ENCODE measurements around the gene FAF1. TPM values are rescaled to one million over a fixed set of nuclear protein-coding genes. Genes with fewer than 3 reads are reported as not detected.

FAF1 gene
- total RNA-seq, 4 donors from 2014 or later = 25.1 to 55.7 (median 38.8) TPM

DNA sequence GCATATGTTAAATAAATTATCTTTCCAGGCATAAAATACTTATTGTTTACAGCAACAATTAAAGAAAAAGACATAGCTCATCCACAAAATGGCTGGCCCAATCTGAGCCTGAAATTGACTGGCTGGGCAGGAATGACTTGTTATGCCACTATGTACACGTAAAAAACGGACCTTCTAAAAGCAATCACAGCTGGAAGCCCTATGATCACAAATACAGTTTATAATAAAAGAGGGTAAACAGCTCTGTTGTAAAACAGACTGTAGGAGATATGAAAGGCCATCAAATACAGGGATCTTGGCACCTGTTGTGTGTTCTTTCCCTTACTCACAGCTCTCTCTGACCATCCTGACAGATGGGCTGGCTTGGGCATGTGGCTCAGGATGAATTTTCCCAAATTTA, 466.4 kb downstream of the FAF1 start:
- H3K9me3 ChIP-seq = peaks cover 0 to 25% (median 6%) of the 10 kb centered on the region in 4 donors
- no peak for TF ChIP-seq EP300 (IDR thresholded peaks at IDR 0.05)
- no peak for TF ChIP-seq POLR2A (IDR thresholded peaks at IDR 0.05)
- TF ChIP-seq CTCF (IDR thresholded peaks at IDR 0.05) = no peak
- peaks cover 0 to 69% (median 0%) of the 10 kb centered on the region in 3 donors for H3K36me3 ChIP-seq
- no peak overlapping the region for H3K27ac ChIP-seq
- H3K4me1 ChIP-seq = no peaks in the 10 kb centered on the region
- H3K27me3 ChIP-seq = no peaks in the 10 kb centered on the region
- 93 to 97% methylated on average over 2 of the region's 2 CpGs for WGBS, 2 donors
- no peak overlapping the region for H3K4me3 ChIP-seq
- DNase-seq (ENCODE audit: low spot score in 2 of 2) = no peak

- Histone ChIP-seq H3K27ac (no peak overlapping the region), H3K27me3 (no peaks in the 10 kb centered on the region), H3K4me1 (no peaks in the 10 kb centered on the region), H3K4me3 (no peak overlapping the region), H3K36me3 (peaks cover 0 to 70% (median 0%) of the 10 kb centered on the region in 3 donors), H3K9me3 (peaks cover 0 to 9% (median 1%) of the 10 kb centered on the region in 4 donors)
- TF ChIP-seq POLR2A (IDR thresholded peaks at IDR 0.05) (no peak), CTCF (IDR thresholded peaks at IDR 0.05) (no peak), EP300 (IDR thresholded peaks at IDR 0.05) (no peak)
- no peak for DNase-seq (ENCODE audit: low spot score in 2 of 2)
- 93 to 96% methylated on average over 1 of the region's 1 CpG for WGBS, 2 donors
These were observed 467.9 kb downstream of the FAF1 start for GRCh38 chr1:50492142-50492541.

- Histone ChIP-seq H3K27me3 (no peaks in the 10 kb centered on the region), H3K9me3 (no peaks in the 10 kb centered on the region), H3K27ac (no peak overlapping the region), H3K4me1 (no peaks in the 10 kb centered on the region), H3K4me3 (no peak overlapping the region), H3K36me3 (peaks cover 0 to 69% (median 0%) of the 10 kb centered on the region in 3 donors)
- TF ChIP-seq POLR2A (IDR thresholded peaks at IDR 0.05) (no peak), CTCF (IDR thresholded peaks at IDR 0.05) (no peak), EP300 (IDR thresholded peaks at IDR 0.05) (no peak)
- DNase-seq (ENCODE audit: low spot score in 2 of 2) = no peak
These were observed 468.9 kb downstream of the FAF1 start for GRCh38 chr1:50491142-50491541.

DNA sequence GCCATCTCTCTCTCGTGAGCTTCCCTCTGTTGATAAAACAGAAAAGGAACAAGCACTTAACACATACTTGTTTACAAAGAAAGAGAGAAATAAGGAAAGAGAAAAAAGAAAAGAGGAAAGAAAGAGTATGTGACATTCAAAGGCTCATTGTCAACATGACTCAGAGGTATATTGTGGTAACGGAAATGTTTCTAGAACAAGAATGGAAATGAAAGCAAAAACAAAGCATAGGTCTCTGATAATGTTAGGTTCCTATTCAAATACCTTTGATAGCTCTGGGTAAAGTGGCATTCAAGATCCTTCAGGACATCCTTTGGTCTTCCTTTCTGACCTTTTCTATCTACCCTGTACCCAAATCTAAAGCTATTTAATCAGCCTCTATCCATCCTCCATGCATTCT, 469.4 kb downstream of the FAF1 start:
- Histone ChIP-seq H3K36me3 (peaks cover 0 to 71% (median 0%) of the 10 kb centered on the region in 3 donors), H3K9me3 (no peaks in the 10 kb centered on the region), H3K27me3 (no peaks in the 10 kb centered on the region), H3K4me3 (no peak overlapping the region), H3K27ac (no peak overlapping the region), H3K4me1 (no peaks in the 10 kb centered on the region)
- 86 to 89% methylated on average over 2 of the region's 2 CpGs for WGBS, 2 donors
- no peak for TF ChIP-seq EP300 (IDR thresholded peaks at IDR 0.05)
- TF ChIP-seq CTCF (IDR thresholded peaks at IDR 0.05) = no peak
- no peak for TF ChIP-seq POLR2A (IDR thresholded peaks at IDR 0.05)
- no peak for DNase-seq (ENCODE audit: low spot score in 2 of 2)

GRCh38 chr1:50488876-50489275, 471.2 kb downstream of the FAF1 start:
- DNase-seq (ENCODE audit: low spot score in 2 of 2) = no peak
- WGBS, 2 donors = 26 to 39% methylated on average over 1 of the region's 1 CpG
- Histone ChIP-seq H3K4me1 (no peaks in the 10 kb centered on the region), H3K9me3 (no peaks in the 10 kb centered on the region), H3K27me3 (no peaks in the 10 kb centered on the region), H3K4me3 (no peak overlapping the region), H3K36me3 (peaks cover 0 to 62% (median 0%) of the 10 kb centered on the region in 3 donors), H3K27ac (no peak overlapping the region)
- TF ChIP-seq POLR2A (IDR thresholded peaks at IDR 0.05) (no peak), CTCF (IDR thresholded peaks at IDR 0.05) (no peak), EP300 (IDR thresholded peaks at IDR 0.05) (no peak)

Data from tibial nerve (tissue), 4 donors.